Natural killer cell (primary cell): ENCODE measurements around the gene MRPL20. TPM values are rescaled to one million over a fixed set of nuclear protein-coding genes. Genes with fewer than 3 reads are reported as not detected.

Experiments
- ATAC-seq, 3 donors: fragments of 150-1000 bp in 2 of 3; fragments of 200-7000 bp in 1 of 3; cut with Tn5 transposase; 1 replicate in 1 of 3; 2 replicates in 2 of 3; pipeline ENCODE4 v1.10.0; 2021; ENCODE audit warnings: mild to moderate bottlenecking in 2 of 3, moderate library complexity in 2 of 3
- DNase-seq, 2 donors: peaks; one replicate each; pipeline versions ENCODE4 v3.0.0 to v3.0.0-alpha.2; 2013 to 2021; ENCODE audit warnings: mixed read lengths in 1 of 2
- H3K27ac ChIP-seq: one replicate; pipeline ENCODE4 v1.5.1; 2013; ENCODE audit warnings: mild to moderate bottlenecking, low read length
- H3K27me3 ChIP-seq: one replicate; pipeline ENCODE4 v1.6.1; 2013; ENCODE audit warnings: low read length; ENCODE audit not compliant: control insufficient read depth, insufficient read depth
- H3K36me3 ChIP-seq: one replicate; pipeline ENCODE4 v1.6.1; 2013; ENCODE audit warnings: low read length; ENCODE audit not compliant: control insufficient read depth, insufficient read depth
- H3K4me1 ChIP-seq: one replicate; pipeline ENCODE4 v1.6.1; 2013; ENCODE audit warnings: low read length; ENCODE audit not compliant: control insufficient read depth, insufficient read depth
- H3K4me3 ChIP-seq: one replicate; pipeline ENCODE4 v1.5.1; 2013; ENCODE audit warnings: low read length
- H3K9me3 ChIP-seq: one replicate; pipeline ENCODE4 v1.6.1; 2013; ENCODE audit warnings: low read length; ENCODE audit not compliant: control insufficient read depth, insufficient read depth
- H3K27ac Mint-ChIP-seq, 2 donors: one replicate each; pipeline ENCODE4 v1.8.0; 2022; ENCODE audit warnings: mild to moderate bottlenecking in 2 of 2, mixed read lengths in 2 of 2, moderate library complexity in 1 of 2
- H3K27me3 Mint-ChIP-seq, 2 donors: one replicate each; pipeline ENCODE4 v1.8.0; 2022; ENCODE audit warnings: low read depth in 2 of 2, mixed read lengths in 2 of 2
- H3K36me3 Mint-ChIP-seq: one replicate; pipeline ENCODE4 v1.8.0; 2022; ENCODE audit warnings: mixed read lengths
- H3K4me1 Mint-ChIP-seq, 2 donors: one replicate each; pipeline ENCODE4 v1.8.0; 2022; ENCODE audit warnings: mixed read lengths in 2 of 2
- H3K4me3 Mint-ChIP-seq: one replicate; pipeline ENCODE4 v1.8.0; 2022; ENCODE audit warnings: mild to moderate bottlenecking, moderate library complexity, mixed read lengths
- H3K9me3 Mint-ChIP-seq, 2 donors: one replicate each; pipeline ENCODE4 v1.8.0; 2022; ENCODE audit warnings: mixed read lengths in 2 of 2
- CTCF ChIP-seq: fragments of 200-600 bp; IDR thresholded peaks from one replicate; pipeline ENCODE4 v1.8.0; 2022; ENCODE audit warnings: antibody characterized with exemption
- WGBS: methylation state at CpG from one replicate; pipeline ENCODE4 v1.1.7; 2013; ENCODE audit warnings: missing lambda C conversion rate; ENCODE audit not compliant: insufficient coverage; 5-methylcytosine and 5-hydroxymethylcytosine counted together
- intact Hi-C: fragments of 100-400 bp; cut with micrococcal nuclease; formaldehyde crosslinking; loops from one replicate; pipeline ENCODE4 v1.14.2; 2022
- total RNA-seq, 4 donors: library from RNA; stranded (reverse); fragments of 120-200 nt in 1 of 4; gene quantifications; one replicate each; pipeline versions ENCODE4 v1.2.3 to v1.2.4, GENCODE V29; 2013 to 2022

MRPL20 gene
- total RNA-seq, 3 donors from 2014 or later (not counting 1 experiment from before 2014, with no cell fraction given), result 90.9 to 111 (median 92.7) TPM

GRCh38 chr1:1440262-1441001, 33.3 kb upstream of the MRPL20 start:
- H3K4me1 ChIP-seq, result peaks cover 14% of the 10 kb centered on the region
- no peaks in the 10 kb centered on the region for H3K9me3 ChIP-seq
- H3K36me3 ChIP-seq, result no peaks in the 10 kb centered on the region
- intact Hi-C loops, result no loop called here
- no peak overlapping the region for H3K4me3 Mint-ChIP-seq
- TF ChIP-seq CTCF, result no peak
- H3K27me3 Mint-ChIP-seq, result peaks cover 0 to 6% of the 10 kb centered on the region in 2 donors
- no peak overlapping the region for H3K27ac ChIP-seq
- H3K4me1 Mint-ChIP-seq, result peaks cover 4 to 6% of the 10 kb centered on the region in 2 donors
- ATAC-seq, result no peak
- no peak overlapping the region for H3K27ac Mint-ChIP-seq
- H3K36me3 Mint-ChIP-seq, result no peaks in the 10 kb centered on the region
- H3K9me3 Mint-ChIP-seq, result no peaks in the 10 kb centered on the region
- no peak overlapping the region for H3K4me3 ChIP-seq
- H3K27me3 ChIP-seq, result peaks cover 24% of the 10 kb centered on the region
- DNase-seq, result no peak
- 78% methylated on average over 26 of the region's 26 CpGs for WGBS

GRCh38 chr1:1439546-1440261, 32.6 kb upstream of the MRPL20 start:
- peaks cover 0 to 11% of the 10 kb centered on the region in 2 donors for H3K27me3 Mint-ChIP-seq
- no peaks in the 10 kb centered on the region for H3K9me3 Mint-ChIP-seq
- Histone ChIP-seq H3K9me3 (no peaks in the 10 kb centered on the region), H3K27ac (no peak overlapping the region), H3K27me3 (peaks cover 30% of the 10 kb centered on the region), H3K36me3 (no peaks in the 10 kb centered on the region), H3K4me1 (peaks cover 19% of the 10 kb centered on the region), H3K4me3 (no peak overlapping the region)
- H3K4me3 Mint-ChIP-seq, result no peak overlapping the region
- 86% methylated on average over 82 of the region's 82 CpGs for WGBS
- no peak for TF ChIP-seq CTCF
- H3K36me3 Mint-ChIP-seq, result no peaks in the 10 kb centered on the region
- intact Hi-C loops, result no loop called here
- no peak for DNase-seq
- H3K27ac Mint-ChIP-seq, result no peak overlapping the region
- peaks cover 4 to 10% of the 10 kb centered on the region in 2 donors for H3K4me1 Mint-ChIP-seq
- no peak for ATAC-seq

- Histone ChIP-seq H3K4me3 (no peak overlapping the region), H3K9me3 (no peaks in the 10 kb centered on the region), H3K27ac (no peak overlapping the region), H3K4me1 (peaks cover 27% of the 10 kb centered on the region), H3K27me3 (peaks cover 38% of the 10 kb centered on the region), H3K36me3 (no peaks in the 10 kb centered on the region)
- no peak for TF ChIP-seq CTCF
- intact Hi-C loops, result no loop called here
- 91% methylated on average over 45 of the region's 45 CpGs for WGBS
- peaks cover 0 to 11% of the 10 kb centered on the region in 2 donors for H3K27me3 Mint-ChIP-seq
- H3K9me3 Mint-ChIP-seq, result no peaks in the 10 kb centered on the region
- H3K36me3 Mint-ChIP-seq, result no peaks in the 10 kb centered on the region
- DNase-seq (no peak), ATAC-seq (no peak)
- no peak overlapping the region for H3K27ac Mint-ChIP-seq
- peaks cover 4 to 10% of the 10 kb centered on the region in 2 donors for H3K4me1 Mint-ChIP-seq
- no peak overlapping the region for H3K4me3 Mint-ChIP-seq
Observed at GRCh38 chr1:1438531-1439381, 31.7 kb upstream of the MRPL20 start.
